Endothelial cell of umbilical vein (primary cell): ENCODE measurements around the gene NHSL2.

Experiments
- CTCF ChIP-seq, 2 donors: IDR thresholded peaks; 1 replicate in 1 of 2; 2 replicates in 1 of 2; pipeline ENCODE4 v1.5.1; 2011; ENCODE audit warnings: low read length in 2 of 2, mild to moderate bottlenecking in 2 of 2, moderate library complexity in 2 of 2, control low read depth in 1 of 2, inconsistent platforms in 1 of 2, low read depth in 1 of 2; ENCODE audit not compliant: insufficient read depth in 1 of 2; ENCODE audit errors: extremely low read depth in 1 of 2
- EZH2 ChIP-seq: IDR thresholded peaks from 2 replicates; pipeline ENCODE4 v1.6.1; 2012; ENCODE audit warnings: borderline replicate concordance, low read depth, mild to moderate bottlenecking, moderate library complexity, low read length, inconsistent platforms; ENCODE audit not compliant: severe bottlenecking
- FOS ChIP-seq: IDR thresholded peaks from 2 replicates; pipeline ENCODE4 v1.6.1; 2011; ENCODE audit warnings: mild to moderate bottlenecking, low read length, moderate library complexity, borderline replicate concordance; ENCODE audit not compliant: insufficient read depth
- GATA2 ChIP-seq: IDR thresholded peaks from 2 replicates; pipeline ENCODE4 v1.7.0; 2011; ENCODE audit warnings: low read depth, mild to moderate bottlenecking, moderate library complexity, mixed read lengths, low read length; ENCODE audit not compliant: insufficient read length, insufficient read depth
- JUN ChIP-seq: IDR thresholded peaks from 2 replicates; pipeline ENCODE4 v1.6.1; 2011; ENCODE audit warnings: borderline replicate concordance, low read depth; ENCODE audit not compliant: insufficient read length, insufficient read depth
- MAX ChIP-seq: IDR thresholded peaks from 2 replicates; pipeline ENCODE4 v1.6.1; 2011; ENCODE audit not compliant: insufficient read depth, insufficient read length
- MYC ChIP-seq: IDR thresholded peaks from one replicate; pipeline ENCODE4 v1.6.1; 2011; ENCODE audit warnings: mild to moderate bottlenecking, low read depth, low read length
- POLR2A ChIP-seq: IDR thresholded peaks from 2 replicates; pipeline ENCODE4 v1.6.1; 2012; ENCODE audit warnings: low read depth, mild to moderate bottlenecking, control low read depth, low read length
- POLR2AphosphoS5 ChIP-seq: IDR thresholded peaks from 2 replicates; pipeline ENCODE4 v1.6.1; 2012; ENCODE audit warnings: low read depth, mild to moderate bottlenecking, control low read depth, low read length, moderate library complexity; ENCODE audit not compliant: insufficient read depth

- no peak for TF ChIP-seq POLR2A
- no peak for TF ChIP-seq POLR2AphosphoS5
- TF ChIP-seq CTCF (IDR thresholded peaks at IDR 0.05; ENCODE audit: extremely low read depth in 1 of 2, insufficient read depth in 1 of 2, low read depth in 1 of 2, low read length in 2 of 2): no peak
- TF ChIP-seq EZH2: no peak
- TF ChIP-seq MYC: no peak
- no peak for TF ChIP-seq JUN
- no peak for TF ChIP-seq MAX
- no peak for TF ChIP-seq GATA2
- TF ChIP-seq FOS: no peak
These were observed 176.3 kb downstream of the NHSL2 start for GRCh38 chrX:72086995-72087394.
